GM21786 (cell line): ENCODE measurements around the gene CCT7.

ENCODE experiments used
- ATAC-seq: cut with Tn5 transposase; IDR thresholded peaks from one replicate; pipeline ENCODE4 v1.9.1; 2021; ENCODE audit not compliant: unreplicated experiment

Gene CCT7

GRCh38 chr2:73225513-73226360 lies 8.4 kb upstream of the CCT7 start:
- no peak for ATAC-seq

- no peak for ATAC-seq
Measured at GRCh38 chr2:73227086-73227485, 7.0 kb upstream of the CCT7 start.

- ATAC-seq = no peak
Measured at GRCh38 chr2:73228631-73229030, 5.5 kb upstream of the CCT7 start.

- peak; percentile 4 for ATAC-seq
Measured at GRCh38 chr2:73232403-73233153, 1.5 kb upstream of the CCT7 start.

GRCh38 chr2:73233154-73233931 lies 765 bp upstream of the CCT7 start, which contains the start of gene PRADC1:
PRADC1 (minus strand) TSS chr2:73233239; CDS start chr2:73233160, 79 bp downstream.
- peak; percentile 93 for ATAC-seq

- ATAC-seq = no peak
Measured at GRCh38 chr2:73235315-73236028, 1.4 kb downstream of the CCT7 start.

- no peak for ATAC-seq
Measured at GRCh38 chr2:73237168-73237567, 3.1 kb downstream of the CCT7 start.

GRCh38 chr2:73238149-73238548 lies 4.0 kb downstream of the CCT7 start:
- no peak for ATAC-seq

GRCh38 chr2:73238976-73239375 lies 4.9 kb downstream of the CCT7 start:
- no peak for ATAC-seq

GRCh38 chr2:73239776-73240175 lies 5.7 kb downstream of the CCT7 start:
- no peak for ATAC-seq

- no peak for ATAC-seq
Measured at GRCh38 chr2:73243884-73244570, 9.9 kb downstream of the CCT7 start.

- ATAC-seq = no peak
Measured at GRCh38 chr2:73244580-73244979, 10.5 kb downstream of the CCT7 start.

- no peak for ATAC-seq
Measured at GRCh38 chr2:73246850-73247249, 12.7 kb downstream of the CCT7 start.

GRCh38 chr2:73249636-73250035 lies 15.5 kb downstream of the CCT7 start:
- no peak for ATAC-seq

GRCh38 chr2:73250872-73251846 lies 17.1 kb downstream of the CCT7 start:
- ATAC-seq = no peak

- ATAC-seq = no peak
Measured at GRCh38 chr2:73252238-73253027, 18.3 kb downstream of the CCT7 start.

- no peak for ATAC-seq
Measured at GRCh38 chr2:73253400-73253799, 19.3 kb downstream of the CCT7 start.

- ATAC-seq = no peak
Measured at GRCh38 chr2:73253901-73254300, 19.8 kb downstream of the CCT7 start.
